HepG2 (cell line): ENCODE measurements around the gene CFAP206.

Experiments
- AHR ChIP-seq: IDR thresholded peaks from 2 replicates; pipeline ENCODE4 v1.6.1; 2018; ENCODE audit warnings: missing genetic modification reagents, missing compliant biosample characterization
- ARNT2 ChIP-seq: sonication (generic); formaldehyde crosslinking; IDR thresholded peaks from 2 replicates; pipeline ENCODE4 v1.8.0; 2022; ENCODE audit warnings: mild to moderate bottlenecking, low read depth, missing genetic modification reagents, moderate library complexity
- EP300 ChIP-seq, 3 experiments: sonication (generic) in 1 of 3; formaldehyde crosslinking in 1 of 3; IDR thresholded peaks; 2 replicates each; pipeline versions ENCODE4 v1.5.1 to v1.6.1; 2011 to 2020; ENCODE audit warnings: low read depth in 2 of 3, low read length in 2 of 3, borderline replicate concordance in 1 of 3, improper control_type of control experiment in 1 of 3, mild to moderate bottlenecking in 1 of 3, missing genetic modification reagents in 1 of 3, moderate library complexity in 1 of 3
- HNRNPH1 ChIP-seq: fragments of 200-400 bp; formaldehyde crosslinking; optimal IDR thresholded peaks from 2 replicates; pipeline ENCODE3; 2017; ENCODE audit warnings: mild to moderate bottlenecking, low read depth, low read length
- MTERF4 ChIP-seq: sonication (generic); formaldehyde crosslinking; IDR thresholded peaks from 2 replicates; pipeline ENCODE4 v1.8.0; 2023; ENCODE audit warnings: mild to moderate bottlenecking, missing genetic modification reagents
- THAP11 ChIP-seq: IDR thresholded peaks from 2 replicates; pipeline ENCODE4 v1.6.1; 2016; ENCODE audit warnings: missing biosample characterization, missing genetic modification reagents
- ZNF18 ChIP-seq: sonication (generic); formaldehyde crosslinking; IDR thresholded peaks from 2 replicates; pipeline ENCODE4 v1.8.0; 2022; ENCODE audit warnings: mild to moderate bottlenecking, missing genetic modification reagents; ENCODE audit not compliant: insufficient replicate concordance
- ZNF24 ChIP-seq: fragments of 450-650 bp; IDR thresholded peaks from 2 replicates; pipeline ENCODE4 v1.6.1; 2017; ENCODE audit warnings: antibody characterized with exemption, mild to moderate bottlenecking
- ZNF431 ChIP-seq: sonication (generic); formaldehyde crosslinking; IDR thresholded peaks from 2 replicates; pipeline ENCODE4 v1.9.0; 2022; ENCODE audit warnings: missing genetic modification reagents, low read depth, mild to moderate bottlenecking, borderline replicate concordance
- ZNF607 ChIP-seq: sonication (generic); formaldehyde crosslinking; IDR thresholded peaks from 2 replicates; pipeline ENCODE4 v1.5.1; 2020; ENCODE audit warnings: missing genetic modification reagents, mild to moderate bottlenecking, borderline replicate concordance
- TF ChIP-seq, protein P1 (sequence below): sonication (generic); formaldehyde crosslinking; IDR thresholded peaks from 2 replicates; pipeline ENCODE4 v1.5.0; 2020; ENCODE audit warnings: mild to moderate bottlenecking, missing genetic modification reagents, moderate library complexity
- TF ChIP-seq, protein P2 (sequence below): sonication (generic); formaldehyde crosslinking; IDR thresholded peaks from 2 replicates; pipeline ENCODE4 v1.8.1; 2022; ENCODE audit warnings: mild to moderate bottlenecking, missing genetic modification reagents

GRCh38 chr6:87376643-87377042, 31.1 kb upstream of the CFAP206 start:
- TF ChIP-seq EP300 (IDR thresholded peaks at IDR 0.05; ENCODE audit: low read depth in 2 of 2, low read length in 2 of 2) = no peak
- no peak for TF ChIP-seq EP300 (CRISPR knock-in tag; IDR thresholded peaks at IDR 0.05; ENCODE audit: borderline replicate concordance)
- no peak for TF ChIP-seq ZNF431 (CRISPR knock-in tag)
- TF ChIP-seq MTERF4 (CRISPR knock-in tag) = no peak
- TF ChIP-seq, protein P1, sequence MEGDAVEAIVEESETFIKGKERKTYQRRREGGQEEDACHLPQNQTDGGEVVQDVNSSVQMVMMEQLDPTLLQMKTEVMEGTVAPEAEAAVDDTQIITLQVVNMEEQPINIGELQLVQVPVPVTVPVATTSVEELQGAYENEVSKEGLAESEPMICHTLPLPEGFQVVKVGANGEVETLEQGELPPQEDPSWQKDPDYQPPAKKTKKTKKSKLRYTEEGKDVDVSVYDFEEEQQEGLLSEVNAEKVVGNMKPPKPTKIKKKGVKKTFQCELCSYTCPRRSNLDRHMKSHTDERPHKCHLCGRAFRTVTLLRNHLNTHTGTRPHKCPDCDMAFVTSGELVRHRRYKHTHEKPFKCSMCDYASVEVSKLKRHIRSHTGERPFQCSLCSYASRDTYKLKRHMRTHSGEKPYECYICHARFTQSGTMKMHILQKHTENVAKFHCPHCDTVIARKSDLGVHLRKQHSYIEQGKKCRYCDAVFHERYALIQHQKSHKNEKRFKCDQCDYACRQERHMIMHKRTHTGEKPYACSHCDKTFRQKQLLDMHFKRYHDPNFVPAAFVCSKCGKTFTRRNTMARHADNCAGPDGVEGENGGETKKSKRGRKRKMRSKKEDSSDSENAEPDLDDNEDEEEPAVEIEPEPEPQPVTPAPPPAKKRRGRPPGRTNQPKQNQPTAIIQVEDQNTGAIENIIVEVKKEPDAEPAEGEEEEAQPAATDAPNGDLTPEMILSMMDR = no peak
- TF ChIP-seq ZNF18 (CRISPR knock-in tag) = no peak
- TF ChIP-seq ZNF607 (CRISPR knock-in tag) = no peak
- TF ChIP-seq HNRNPH1 = no peak
- no peak for TF ChIP-seq ZNF24
- no peak for TF ChIP-seq ARNT2 (CRISPR knock-in tag)
- TF ChIP-seq, protein P2, sequence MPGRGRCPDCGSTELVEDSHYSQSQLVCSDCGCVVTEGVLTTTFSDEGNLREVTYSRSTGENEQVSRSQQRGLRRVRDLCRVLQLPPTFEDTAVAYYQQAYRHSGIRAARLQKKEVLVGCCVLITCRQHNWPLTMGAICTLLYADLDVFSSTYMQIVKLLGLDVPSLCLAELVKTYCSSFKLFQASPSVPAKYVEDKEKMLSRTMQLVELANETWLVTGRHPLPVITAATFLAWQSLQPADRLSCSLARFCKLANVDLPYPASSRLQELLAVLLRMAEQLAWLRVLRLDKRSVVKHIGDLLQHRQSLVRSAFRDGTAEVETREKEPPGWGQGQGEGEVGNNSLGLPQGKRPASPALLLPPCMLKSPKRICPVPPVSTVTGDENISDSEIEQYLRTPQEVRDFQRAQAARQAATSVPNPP (CRISPR knock-in tag) = no peak
- no peak for TF ChIP-seq AHR (CRISPR knock-in tag)
- no peak for TF ChIP-seq THAP11 (CRISPR knock-in tag)
